HCT116 (cell line): Measurements from ENCODE around the gene EXD3.

ENCODE experiments used
- CEBPB ChIP-seq: IDR thresholded peaks from 2 replicates; pipeline ENCODE4 v1.6.1; 2012; ENCODE audit warnings: low read depth
- CTCF ChIP-seq, 3 experiments: fragments of 200-600 bp in 1 of 3; sonication (generic) in 1 of 3; IDR thresholded peaks in 2 of 3; conservative IDR thresholded peaks in 1 of 3; 2 replicates each; pipeline ENCODE4 v1.5.1; 2012 to 2017; ENCODE audit warnings: low read depth in 2 of 3, low read length in 2 of 3, antibody characterized with exemption in 1 of 3, borderline replicate concordance in 1 of 3, control low read depth in 1 of 3, mild to moderate bottlenecking in 1 of 3, mixed read lengths in 1 of 3, mixed run types in 1 of 3, moderate library complexity in 1 of 3; ENCODE audit not compliant: insufficient read depth in 1 of 3
- EZH2phosphoT487 ChIP-seq: fragments of 200-600 bp; IDR thresholded peaks from 2 replicates; pipeline ENCODE4 v1.6.1; 2018; ENCODE audit warnings: antibody characterized with exemption, borderline replicate concordance
- MAX ChIP-seq: IDR thresholded peaks from 2 replicates; pipeline ENCODE4 v1.6.1; 2012
- POLR2AphosphoS5 ChIP-seq: IDR thresholded peaks from 2 replicates; pipeline ENCODE4 v1.6.1; 2011; ENCODE audit warnings: mild to moderate bottlenecking, low read depth, low read length, moderate library complexity
- TCF7L2 ChIP-seq: IDR thresholded peaks from 2 replicates; pipeline ENCODE4 v1.7.0; 2011; ENCODE audit warnings: borderline replicate concordance, inconsistent platforms; ENCODE audit not compliant: insufficient read depth, insufficient read length; ENCODE audit errors: extremely low read depth
- ZFX ChIP-seq: fragments of 450-650 bp; IDR thresholded peaks from 2 replicates; pipeline ENCODE4 v1.6.1; 2017

- no peak for TF ChIP-seq CTCF (IDR thresholded peaks at IDR 0.05 in 2 of 3, conservative IDR thresholded peaks at IDR 0.05 in 1 of 3; ENCODE audit: borderline replicate concordance in 1 of 3, insufficient read depth in 1 of 3, low read depth in 2 of 3, low read length in 2 of 3)
- no peak for TF ChIP-seq EZH2phosphoT487
- no peak for TF ChIP-seq TCF7L2
- no peak for TF ChIP-seq ZFX
- TF ChIP-seq CEBPB: no peak
- TF ChIP-seq MAX: no peak
- TF ChIP-seq POLR2AphosphoS5: no peak
These were observed 47.5 kb downstream of the EXD3 start for GRCh38 chr9:137375321-137376058.
